ENCODE measurements around the gene TLL2.

The TLL2 gene

DNA sequence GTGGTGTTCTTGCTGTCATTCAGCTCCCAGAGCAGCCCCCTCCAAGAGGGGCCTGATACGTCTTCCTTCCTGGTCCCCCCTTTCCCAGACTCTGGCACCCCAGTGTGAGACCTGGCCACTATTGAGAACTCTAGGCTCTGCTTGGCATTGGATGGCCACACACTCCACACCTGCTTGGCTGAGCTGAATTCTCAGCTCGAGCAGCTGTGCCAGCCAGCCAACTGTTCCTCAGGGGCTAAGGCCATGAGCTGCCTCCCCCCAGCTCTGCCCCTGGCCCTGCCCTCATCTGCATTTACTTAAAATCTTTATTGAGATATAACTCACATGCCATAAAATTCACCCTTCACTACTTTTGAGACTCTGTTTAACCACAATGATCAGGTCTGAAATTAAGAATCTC is 6.7 kb downstream of the TLL2 start:
- no peak for DNase-seq (ENCODE audit: low spot score)

DNA sequence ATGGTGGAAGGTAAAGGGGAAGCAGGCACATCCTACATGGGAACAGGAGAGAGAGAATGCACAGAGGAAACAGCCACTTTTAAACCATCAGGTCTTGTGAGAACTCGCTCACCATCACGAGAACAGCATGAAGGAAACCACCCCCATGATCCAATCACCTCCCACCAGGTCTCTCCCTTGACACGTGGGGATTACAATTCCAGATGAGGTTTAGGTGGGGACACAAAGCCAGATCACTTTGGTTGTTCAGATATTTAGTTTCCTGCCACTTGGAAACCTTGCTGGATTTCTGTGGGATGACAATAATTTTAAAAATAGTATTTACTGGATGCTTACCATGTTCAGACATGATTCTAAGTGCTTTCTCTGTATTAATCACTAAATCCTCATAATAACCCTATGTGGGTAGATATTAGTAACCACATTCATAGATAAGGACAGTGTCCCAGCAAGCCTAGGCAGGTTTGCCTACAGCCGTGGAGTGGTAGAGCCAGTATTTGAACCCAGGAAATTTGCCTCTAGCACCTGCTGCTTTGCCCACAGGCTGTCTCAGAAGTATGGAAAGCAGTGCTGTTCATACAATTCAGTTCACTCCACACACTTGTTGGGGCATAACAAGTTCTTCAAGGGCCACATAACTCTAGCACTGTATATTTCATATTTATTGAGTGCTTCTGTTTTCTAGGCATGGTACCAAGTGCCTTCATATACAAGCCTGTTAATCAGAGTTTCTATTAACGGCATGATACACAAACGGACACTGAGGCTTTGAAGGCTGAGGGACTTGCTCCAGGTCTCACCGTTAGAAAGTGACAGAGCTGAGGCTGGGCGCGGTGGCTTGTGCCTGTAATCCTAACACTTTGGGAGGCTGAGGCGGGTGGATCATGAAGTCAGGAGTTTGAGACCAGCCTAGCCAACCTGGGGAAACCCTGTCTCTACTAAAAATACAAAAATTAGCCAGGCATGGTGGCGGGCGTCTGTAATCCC is 8.3 kb downstream of the TLL2 start:
- no peak for DNase-seq (ENCODE audit: low spot score)

DNA sequence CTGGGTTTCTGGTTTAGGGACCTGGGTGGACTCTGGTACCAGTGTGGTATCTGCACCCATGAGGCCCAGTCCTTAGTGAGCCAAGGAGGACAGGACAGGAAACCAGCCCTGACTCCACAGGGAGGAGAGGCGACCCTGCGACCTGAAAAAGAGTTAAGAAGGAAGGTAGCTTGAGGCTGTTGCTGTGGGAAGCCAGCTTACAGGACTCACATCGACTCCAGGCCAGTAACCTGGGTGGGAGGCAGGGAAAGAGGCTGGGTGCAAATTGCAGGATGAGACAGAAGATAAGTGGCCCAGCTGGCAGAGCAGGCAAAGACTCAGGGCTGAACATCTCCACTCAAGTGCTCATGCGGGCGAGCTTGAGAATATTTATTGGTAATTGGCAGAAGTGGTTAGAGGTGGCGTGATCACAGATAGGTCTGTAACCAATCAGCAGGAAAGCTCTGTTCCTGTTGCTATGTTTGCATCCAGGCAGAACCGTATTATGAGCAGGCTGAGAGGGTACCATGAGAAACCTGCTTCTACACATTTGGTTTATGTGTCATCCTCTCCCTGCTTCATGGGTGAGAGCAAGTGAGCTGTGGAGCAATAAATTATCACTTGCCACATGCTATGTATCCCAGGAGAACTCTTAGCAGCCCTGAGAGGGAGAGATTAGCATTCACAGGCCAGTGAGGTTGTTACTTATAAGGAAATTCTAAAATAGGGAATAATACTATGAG is 11.0 kb downstream of the TLL2 start:
- no peak for DNase-seq (ENCODE audit: low spot score)

DNA sequence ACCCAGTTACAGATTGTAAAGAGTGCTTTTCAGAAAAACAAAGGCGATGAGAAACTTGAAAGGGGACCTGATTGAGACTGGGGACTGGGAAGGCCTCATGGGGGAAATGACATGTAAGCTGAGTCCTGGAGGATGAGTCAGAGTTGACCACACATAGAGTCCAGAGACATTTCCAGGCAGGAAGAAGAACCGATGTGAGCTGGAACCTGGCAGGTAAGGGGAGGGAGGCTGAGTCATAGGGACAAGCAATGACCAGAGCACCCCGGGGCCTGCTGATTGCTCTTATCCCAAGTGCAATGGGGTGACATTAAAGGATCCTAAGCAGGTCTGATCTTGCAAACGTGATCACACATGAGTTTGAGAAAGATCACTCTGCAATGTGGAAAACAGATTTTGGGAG is 11.7 kb downstream of the TLL2 start:
- no peak for DNase-seq (ENCODE audit: low spot score)

DNA sequence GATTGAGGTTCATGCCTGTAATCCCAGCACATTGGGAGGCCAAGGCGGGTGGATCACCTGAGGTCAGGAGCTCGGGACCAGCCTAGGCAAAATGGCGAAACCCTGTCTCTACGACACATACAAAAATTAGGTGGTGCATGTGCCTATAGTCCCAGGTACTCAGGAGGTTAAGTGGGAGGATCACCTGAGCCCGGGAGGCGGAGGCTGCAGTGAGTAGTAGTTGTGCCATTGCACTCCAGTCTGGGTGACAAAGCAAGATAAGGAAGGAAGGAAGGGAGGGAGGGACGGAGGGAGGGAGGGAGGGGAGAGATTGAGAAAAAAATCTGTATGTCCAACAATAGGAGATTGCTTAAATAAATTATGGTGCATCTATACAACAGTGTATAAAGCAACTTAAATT is 13.2 kb downstream of the TLL2 start:
- no peak for DNase-seq (ENCODE audit: low spot score)

DNA sequence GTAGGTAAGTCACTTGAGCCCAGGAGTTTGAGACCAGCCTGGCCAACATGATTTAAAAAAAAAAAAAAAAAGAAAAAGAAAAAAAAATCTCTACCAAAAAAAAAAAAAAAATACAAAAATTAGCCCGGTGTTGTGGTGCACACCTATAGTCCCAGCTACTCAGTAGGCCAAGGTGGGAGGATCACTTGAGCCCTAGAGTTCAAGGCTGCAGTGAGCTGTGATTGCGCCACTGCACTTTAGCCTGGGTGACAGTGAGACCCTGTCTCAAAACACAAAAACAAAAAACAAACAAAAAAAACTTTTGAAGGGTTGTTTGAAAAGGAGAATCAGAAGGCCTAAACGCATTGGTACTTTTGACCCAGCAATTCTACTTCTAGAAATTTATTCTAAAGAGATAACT is 13.7 kb downstream of the TLL2 start:
- DNase-seq (ENCODE audit: low spot score) = no peak

DNA sequence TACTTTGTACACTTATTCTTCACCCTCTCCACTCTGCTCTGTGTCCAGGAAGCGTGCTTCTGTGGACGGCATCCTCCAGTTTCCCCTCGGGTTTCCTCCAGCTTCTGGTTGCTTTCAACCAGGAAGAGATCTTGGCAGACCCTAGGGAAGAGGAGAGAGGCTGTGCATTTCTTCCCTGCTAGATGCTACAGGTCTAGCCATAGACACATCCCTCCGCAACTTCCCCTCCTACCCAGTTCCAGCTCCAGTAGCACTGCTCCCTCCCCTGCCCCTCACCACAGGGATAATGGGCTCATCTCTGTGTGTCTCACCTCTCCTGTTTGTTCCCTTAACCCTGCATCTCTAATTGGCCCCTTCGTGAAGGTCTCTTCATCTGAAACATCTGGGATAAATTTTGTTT is 16.3 kb downstream of the TLL2 start:
- no peak for DNase-seq (ENCODE audit: low spot score)

DNA sequence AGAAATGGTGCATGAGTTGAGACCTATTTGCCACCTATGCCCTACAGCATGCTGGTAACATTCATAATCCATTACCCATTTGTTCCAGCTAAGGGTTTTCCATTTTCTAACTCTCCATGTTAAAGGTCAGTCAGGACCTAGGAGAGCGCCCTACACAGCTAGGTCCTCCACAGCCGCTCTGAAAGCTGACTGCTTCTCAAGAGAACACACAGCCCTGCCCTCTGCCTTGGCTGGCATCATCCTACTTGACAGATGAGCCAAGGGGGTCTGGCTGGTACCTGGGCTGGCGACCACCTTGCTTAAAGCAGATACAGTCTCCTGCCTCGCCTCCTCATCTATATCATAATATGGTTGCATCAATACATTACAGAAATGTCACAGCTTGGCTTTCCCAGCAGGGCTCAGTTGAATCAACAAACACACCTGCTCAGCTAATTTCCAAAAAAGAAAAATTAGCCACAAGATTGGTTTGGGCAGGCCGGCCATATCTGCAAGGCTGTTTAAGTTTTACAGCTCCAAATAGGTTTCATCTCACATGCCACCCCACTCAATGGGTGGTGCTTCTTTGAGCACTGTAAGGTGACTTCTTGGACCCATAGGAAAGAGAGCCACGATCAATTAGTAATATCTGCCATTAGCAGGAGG is 17.3 kb downstream of the TLL2 start:
- DNase-seq (ENCODE audit: low spot score) = no peak

DNA sequence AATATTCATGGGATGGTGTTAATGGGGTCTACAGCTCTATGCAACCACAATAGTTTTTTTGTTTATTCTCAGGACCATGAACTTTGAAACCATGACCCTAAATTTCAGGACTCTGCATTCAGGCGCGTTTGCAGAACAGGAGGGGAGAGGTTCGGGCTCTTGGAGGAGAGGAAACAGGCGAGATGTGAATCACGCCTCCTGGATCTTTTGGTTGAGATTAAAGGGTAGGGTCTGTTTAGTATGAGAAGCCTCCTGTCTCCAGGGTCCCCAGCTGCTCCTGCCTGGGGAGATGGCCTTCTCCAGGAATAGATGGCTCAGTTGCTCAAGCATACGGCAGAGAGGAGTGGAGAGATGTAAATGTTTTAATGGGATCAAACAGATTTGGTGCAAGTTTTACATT is 18.2 kb downstream of the TLL2 start:
- no peak for DNase-seq (ENCODE audit: low spot score)

DNA sequence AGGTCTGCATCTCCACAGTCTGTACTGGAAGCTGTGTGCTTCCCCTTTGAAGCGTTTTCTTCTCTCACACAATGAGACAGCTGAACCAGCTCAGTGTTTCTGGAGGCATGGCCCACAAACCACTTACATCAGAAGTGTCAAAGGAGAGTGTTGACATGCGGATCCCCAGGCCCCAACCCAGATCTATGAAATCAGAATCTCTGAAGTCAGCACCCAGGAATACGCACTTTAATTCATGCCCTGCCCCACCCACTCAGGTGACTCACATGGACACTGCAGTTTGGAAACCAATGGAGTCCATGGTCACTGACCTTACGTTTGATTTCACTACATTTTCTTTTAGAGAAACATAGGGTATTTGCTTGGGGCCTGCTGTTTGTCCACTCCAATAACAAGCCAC is 19.0 kb downstream of the TLL2 start:
- DNase-seq (ENCODE audit: low spot score) = no peak

DNA sequence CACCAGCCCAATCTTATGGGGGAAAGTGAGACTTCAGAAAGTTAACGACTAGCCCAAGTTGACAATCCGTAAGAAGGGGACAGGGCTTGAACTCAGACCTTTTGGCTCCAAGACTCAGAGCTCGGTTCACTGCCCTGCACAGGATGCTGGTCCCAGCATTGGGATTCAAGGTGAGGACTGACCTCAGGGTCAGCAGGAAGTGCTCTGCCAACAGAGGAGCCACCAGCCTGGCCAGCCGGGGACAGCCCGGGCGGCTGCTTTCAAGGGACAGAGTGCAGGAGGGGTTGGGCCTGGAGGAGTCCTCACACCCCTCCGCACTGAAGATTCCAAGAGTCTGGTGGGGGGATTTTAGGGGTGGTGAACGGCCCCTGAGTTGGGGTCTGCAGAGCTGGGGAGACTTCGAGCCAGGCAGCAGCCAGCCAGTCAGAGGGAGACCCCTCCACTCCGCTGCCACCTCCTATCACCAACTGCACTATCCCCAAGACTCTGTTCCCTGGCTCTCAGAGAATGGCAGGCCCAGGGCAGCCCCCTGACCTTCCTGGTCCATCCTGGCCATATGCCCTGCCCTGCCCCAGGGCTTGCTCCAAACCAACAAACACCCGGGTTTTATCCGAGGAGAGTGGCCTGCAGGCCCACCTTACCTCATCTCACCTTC is 19.7 kb downstream of the TLL2 start:
- no peak for DNase-seq (ENCODE audit: low spot score)

DNA sequence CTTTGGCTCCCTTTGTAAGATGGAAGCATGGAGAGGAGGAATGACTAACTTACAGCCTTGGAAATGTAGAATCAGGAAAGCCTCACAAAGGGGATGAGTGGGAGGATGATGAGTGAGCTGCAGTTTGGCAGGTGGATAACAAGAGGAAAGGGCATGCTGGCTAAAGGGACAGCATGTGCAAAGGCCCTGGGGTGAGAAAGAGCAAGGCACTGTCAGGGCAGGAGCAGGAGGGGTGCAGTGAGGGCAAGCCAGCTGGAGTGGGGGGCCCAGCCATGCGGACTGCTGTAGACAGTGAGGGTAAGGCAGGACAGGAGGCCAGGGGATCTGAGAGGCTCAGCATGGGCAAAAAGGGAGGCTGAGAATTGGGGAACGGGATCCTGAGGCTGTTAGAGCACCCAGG is 20.5 kb downstream of the TLL2 start:
- no peak for DNase-seq (ENCODE audit: low spot score)

DNA sequence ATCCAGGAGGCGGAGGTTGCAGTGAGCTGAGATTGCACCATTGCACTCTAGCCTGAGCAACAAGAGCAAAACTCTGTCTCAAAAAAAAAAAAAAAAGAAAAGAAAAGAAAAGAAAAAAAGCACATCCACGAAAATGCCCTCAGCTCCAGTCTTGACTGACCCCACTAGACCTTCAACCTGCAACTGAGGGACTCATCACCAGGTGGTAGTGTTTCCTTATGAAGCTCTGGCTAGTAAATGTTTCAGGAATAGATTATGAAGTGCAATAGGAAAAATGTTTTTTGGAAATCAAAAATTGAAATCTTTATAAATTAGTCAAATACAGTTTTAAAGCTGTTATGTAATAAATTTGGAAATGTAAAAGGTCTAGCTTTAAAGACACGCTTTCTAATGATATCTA is 22.4 kb downstream of the TLL2 start:
- no peak for DNase-seq (ENCODE audit: low spot score)

DNA sequence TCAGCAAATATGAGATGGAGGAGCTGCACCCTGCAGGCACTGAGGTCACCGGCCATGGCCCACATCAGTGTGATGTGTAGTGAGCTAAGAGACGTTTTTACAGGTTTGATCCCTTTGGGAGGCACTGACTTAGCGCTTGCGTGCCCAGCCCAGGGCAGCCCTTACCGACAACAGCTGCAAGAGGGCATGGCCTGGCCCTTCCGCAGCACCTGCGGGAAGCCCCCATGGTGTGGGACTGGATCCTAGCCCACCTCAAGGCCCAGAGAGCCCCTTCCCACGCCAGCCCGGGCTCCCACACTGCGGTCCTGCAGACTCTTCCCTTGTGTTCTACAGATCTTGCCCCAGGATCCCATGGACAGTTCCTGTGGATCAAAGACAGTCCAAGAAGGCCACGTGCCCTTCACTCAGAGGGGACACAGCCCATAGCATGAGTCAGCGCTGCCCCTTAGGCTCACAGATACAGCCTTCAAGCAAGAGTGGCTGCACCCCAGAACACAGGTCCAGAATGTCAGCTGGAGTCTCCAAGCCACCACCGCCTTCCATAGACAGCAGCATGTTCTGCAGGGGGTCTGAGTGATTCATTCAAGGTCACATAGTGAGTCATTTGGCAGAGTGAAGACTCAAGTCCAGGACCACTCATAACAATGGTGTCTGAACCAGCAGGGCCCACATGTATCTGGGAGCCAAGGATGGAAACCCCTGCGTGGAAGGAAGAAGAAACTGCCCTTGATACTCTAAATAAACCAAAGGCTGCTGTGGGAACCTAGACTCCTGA is 25.4 kb downstream of the TLL2 start:
- DNase-seq (ENCODE audit: low spot score) = no peak

DNA sequence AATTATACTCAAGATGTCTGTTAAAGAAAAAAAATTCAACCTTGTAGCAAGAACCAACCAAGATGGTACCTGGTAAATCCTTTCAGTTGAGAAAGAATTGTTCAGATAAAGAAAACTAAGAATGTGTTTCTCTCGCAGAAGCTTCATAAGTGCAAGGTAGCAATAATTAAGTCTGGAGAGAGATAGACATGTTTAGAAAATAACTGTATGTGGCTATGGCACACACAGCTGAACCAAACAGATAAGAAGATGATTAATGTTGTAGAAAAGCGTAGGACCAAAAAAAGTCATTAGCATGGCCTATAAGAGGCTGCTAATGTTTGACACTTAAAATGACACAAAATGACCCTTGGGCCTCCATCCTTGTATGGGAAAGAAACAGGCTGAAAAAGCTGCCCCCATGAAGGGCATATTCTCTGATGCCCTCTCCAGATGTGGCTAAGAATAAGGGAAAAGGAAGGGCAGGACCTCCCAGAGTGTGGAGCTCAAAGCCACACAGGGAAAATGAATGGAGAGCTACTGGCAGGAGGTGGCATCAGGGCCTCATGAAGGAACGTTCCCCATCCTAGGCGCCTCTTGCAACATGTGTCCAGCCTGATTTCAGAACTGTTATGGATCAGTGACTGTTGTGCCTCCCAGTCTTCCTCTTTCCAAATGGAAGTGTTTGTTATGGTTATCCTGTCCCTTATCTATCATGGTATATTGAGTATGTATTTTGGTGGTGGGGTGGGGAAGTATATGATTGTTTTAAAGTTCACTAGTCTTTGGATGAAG is 30.7 kb downstream of the TLL2 start:
- no peak for DNase-seq (ENCODE audit: low spot score)

DNA sequence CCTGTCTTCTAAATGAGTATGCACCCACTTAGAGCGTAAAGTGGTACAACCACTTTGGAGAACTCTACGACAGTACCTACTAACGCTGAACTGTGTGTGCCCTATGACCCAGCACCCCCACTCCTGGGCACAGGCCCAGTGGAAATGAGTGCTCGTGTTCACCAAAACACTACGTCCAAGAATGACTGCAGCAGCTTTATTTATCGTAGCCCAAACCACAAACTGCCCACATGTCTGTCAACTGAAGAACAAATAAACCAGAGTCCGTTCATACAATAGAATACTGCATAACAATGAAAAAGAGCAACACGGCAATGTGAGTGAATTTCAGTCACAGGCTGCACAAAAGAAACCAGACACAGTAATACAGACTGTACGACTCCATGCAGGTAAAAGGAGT is 35.4 kb downstream of the TLL2 start:
- DNase-seq (ENCODE audit: low spot score) = no peak

DNA sequence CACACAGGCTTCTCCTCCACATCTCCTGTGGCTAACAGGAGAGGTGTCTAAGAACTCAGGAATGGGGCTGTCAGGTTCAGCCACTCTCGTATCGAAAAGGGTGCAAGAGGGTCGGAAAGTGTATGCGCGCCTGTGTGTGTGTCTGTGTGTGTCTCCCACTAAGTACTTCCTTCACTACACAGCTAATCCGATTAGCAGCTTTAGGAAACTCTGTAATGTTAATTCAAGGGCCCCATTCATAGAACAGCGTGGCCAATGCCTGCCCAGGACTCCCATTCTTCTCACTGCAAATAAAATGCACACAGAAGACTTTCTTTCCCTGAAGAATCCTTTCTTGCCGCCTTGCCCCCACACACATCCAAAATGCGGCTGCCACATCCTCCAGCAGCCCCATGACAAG is 39.9 kb downstream of the TLL2 start:
- DNase-seq (ENCODE audit: low spot score) = no peak

DNA sequence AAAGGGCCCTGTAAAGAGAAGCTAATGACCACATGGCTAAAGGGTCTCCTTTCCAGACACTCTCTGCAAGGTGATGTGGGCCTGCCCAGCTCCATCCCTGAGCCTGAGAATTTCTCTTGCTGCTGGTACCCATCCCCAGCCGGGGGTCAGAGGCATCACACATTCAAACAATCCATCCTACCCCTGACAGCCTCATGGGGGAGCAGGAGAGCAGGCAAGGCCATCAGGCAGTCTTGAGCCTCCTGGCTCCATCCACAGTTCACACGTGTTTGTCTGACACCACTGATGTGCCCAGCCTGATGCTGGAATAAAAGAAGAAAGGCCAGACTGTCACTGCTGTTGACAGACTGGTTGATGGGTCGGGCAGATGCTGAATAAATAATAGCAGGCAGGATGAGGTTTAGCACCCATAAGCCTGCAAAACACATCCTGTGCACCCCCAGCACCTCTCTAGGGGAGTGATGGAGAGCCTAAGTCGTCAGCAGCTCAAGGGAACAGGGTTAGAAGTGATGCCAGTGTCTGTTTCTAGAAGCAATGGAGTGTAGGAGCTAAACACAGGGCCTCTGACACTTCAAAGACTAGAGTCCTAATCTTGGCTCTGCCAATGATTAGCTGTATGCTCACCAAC is 43.5 kb downstream of the TLL2 start:
- DNase-seq (ENCODE audit: low spot score) = peak; percentile 10

DNA sequence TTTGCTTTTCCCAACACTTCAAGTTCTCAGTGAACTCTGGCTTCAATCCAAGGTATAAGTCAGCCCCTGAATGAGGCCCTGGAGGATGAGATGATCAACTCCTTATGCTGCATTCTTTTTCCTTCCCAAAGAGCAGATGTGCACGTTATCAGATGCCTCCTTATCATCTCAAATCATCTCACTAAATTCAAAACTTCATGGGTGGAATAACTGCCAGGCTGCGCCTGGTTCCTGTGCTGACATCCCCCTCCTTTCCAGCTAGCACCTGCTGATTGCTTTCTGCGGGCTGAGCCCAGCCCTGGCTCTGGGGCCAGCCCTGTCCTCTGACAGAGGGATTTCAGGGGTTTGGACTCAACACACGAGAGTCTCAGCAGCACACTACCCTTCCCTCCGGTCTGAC is 44.9 kb downstream of the TLL2 start:
- no peak for DNase-seq (ENCODE audit: low spot score)

DNA sequence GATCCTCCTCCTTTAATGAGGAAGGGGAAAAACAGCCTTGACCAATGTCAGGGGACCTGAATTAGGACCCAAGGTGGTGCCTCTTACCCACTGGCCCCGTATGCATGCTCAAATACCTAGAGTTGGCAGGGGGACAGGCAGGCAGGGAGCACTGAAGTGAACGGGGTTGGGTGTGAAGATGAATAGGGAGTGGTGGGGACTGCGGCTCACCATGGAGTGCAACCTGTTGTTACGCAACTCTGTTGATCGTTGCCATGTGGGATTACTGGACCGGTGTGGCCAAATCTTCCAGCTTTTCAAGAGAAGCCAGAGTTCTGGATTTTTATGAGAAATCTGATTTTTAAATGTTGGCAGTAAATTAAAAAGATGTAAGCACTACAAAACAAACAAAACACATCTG is 48.1 kb downstream of the TLL2 start:
- DNase-seq (ENCODE audit: low spot score) = no peak

Data from CD4-positive, alpha-beta T cell treated with Interleukin-2 at 100 ng/mL for 4 hours (primary cell).